GM12874 (cell line): Measurements from ENCODE around the gene XRCC5.

Experiments
- CTCF ChIP-seq: IDR thresholded peaks from 2 replicates; pipeline ENCODE4 v1.5.1; 2011; ENCODE audit warnings: low read depth, mild to moderate bottlenecking, control low read depth, low read length, moderate library complexity; ENCODE audit not compliant: insufficient read depth

Gene XRCC5

GRCh38 chr2:216107760-216108159, 1.4 kb upstream of the XRCC5 start:
- no peak for TF ChIP-seq CTCF

- TF ChIP-seq CTCF: no peak
Measured at GRCh38 chr2:216108310-216108966, 710 bp upstream of the XRCC5 start.

- TF ChIP-seq CTCF: 0 out of 2 replicates have a peak, but pooled peaks have one; percentile 26
Measured at GRCh38 chr2:216109962-216110614, 940 bp downstream of the XRCC5 start.

GRCh38 chr2:216110620-216111019, 1.5 kb downstream of the XRCC5 start:
- TF ChIP-seq CTCF: no peak

- no peak for TF ChIP-seq CTCF
Measured at GRCh38 chr2:216111122-216111521, 2.0 kb downstream of the XRCC5 start.

- no peak for TF ChIP-seq CTCF
Measured at GRCh38 chr2:216112926-216113325, 3.8 kb downstream of the XRCC5 start.

GRCh38 chr2:216113572-216113971, 4.4 kb downstream of the XRCC5 start:
- no peak for TF ChIP-seq CTCF

- no peak for TF ChIP-seq CTCF
Measured at GRCh38 chr2:216114382-216114713, 5.2 kb downstream of the XRCC5 start.
